Stimulated activated CD4-positive, alpha-beta T cell treated with anti-CD3 and anti-CD28 coated beads, TNF-alpha, amount 100 ng/mL, for 4 hours (primary cell): ENCODE results near the gene CATSPERB.
"Not testable (repeated sequence)": the region's sequence is repeated elsewhere in the genome, so short reads cannot be mapped to it uniquely, and the experiment has no call there.

Source experiments
- DNase-seq, 3 experiments: peaks; one replicate each; pipeline ENCODE4 v3.0.0-alpha.2; 2020; ENCODE audit warnings: low read depth in 3 of 3

CATSPERB gene

GRCh38 chr14:91732439-91732838, 553 bp upstream of the CATSPERB start:
- no peak for DNase-seq

- DNase-seq, result no peak
These were observed 868 bp downstream of the CATSPERB start for GRCh38 chr14:91731018-91731417.

- DNase-seq, result no peak
These were observed 2.1 kb downstream of the CATSPERB start for GRCh38 chr14:91729756-91730155.

GRCh38 chr14:91728616-91729183, 3.2 kb downstream of the CATSPERB start:
- DNase-seq, result no peak

GRCh38 chr14:91727121-91727520, 4.8 kb downstream of the CATSPERB start:
- no peak for DNase-seq

- DNase-seq, result no peak
These were observed 8.4 kb downstream of the CATSPERB start for GRCh38 chr14:91723501-91723900.

- DNase-seq, result no peak
These were observed 9.5 kb downstream of the CATSPERB start for GRCh38 chr14:91722386-91722785.

GRCh38 chr14:91719839-91720238, 12.0 kb downstream of the CATSPERB start:
- DNase-seq, result no peak

- DNase-seq, result no peak
These were observed 14.9 kb downstream of the CATSPERB start for GRCh38 chr14:91716999-91717398.

- no peak for DNase-seq
These were observed 17.1 kb downstream of the CATSPERB start for GRCh38 chr14:91714805-91715204.

GRCh38 chr14:91708795-91709194, 23.1 kb downstream of the CATSPERB start:
- DNase-seq, result no peak

GRCh38 chr14:91706996-91707395, 24.9 kb downstream of the CATSPERB start:
- no peak for DNase-seq

- no peak for DNase-seq
These were observed 37.2 kb downstream of the CATSPERB start for GRCh38 chr14:91694643-91695042.

GRCh38 chr14:91693346-91693745, 38.5 kb downstream of the CATSPERB start:
- no peak for DNase-seq

GRCh38 chr14:91692075-91692474, 39.8 kb downstream of the CATSPERB start:
- no peak for DNase-seq

GRCh38 chr14:91689608-91690007, 42.3 kb downstream of the CATSPERB start:
- no peak for DNase-seq

GRCh38 chr14:91687436-91687835, 44.5 kb downstream of the CATSPERB start:
- DNase-seq, result not testable (repeated sequence)

GRCh38 chr14:91685600-91685999, 46.3 kb downstream of the CATSPERB start:
- no peak for DNase-seq

- DNase-seq, result no peak
These were observed 49.9 kb downstream of the CATSPERB start for GRCh38 chr14:91681893-91682563.

- no peak for DNase-seq
These were observed 50.8 kb downstream of the CATSPERB start for GRCh38 chr14:91681118-91681517.

- DNase-seq, result no peak
These were observed 52.6 kb downstream of the CATSPERB start for GRCh38 chr14:91679273-91679672.

- not testable (repeated sequence) for DNase-seq
These were observed 54.2 kb downstream of the CATSPERB start for GRCh38 chr14:91677687-91678086.

GRCh38 chr14:91674911-91675310, 57.0 kb downstream of the CATSPERB start:
- no peak for DNase-seq

GRCh38 chr14:91669867-91670266, 62.0 kb downstream of the CATSPERB start:
- no peak for DNase-seq
